WTC11 (cell line): ENCODE measurements around the gene RBM8A. TPM values are rescaled to one million over a fixed set of nuclear protein-coding genes. Genes with fewer than 3 reads are reported as not detected.

ENCODE experiments used
- ATAC-seq: fragments of 200-7000 bp; cut with Tn5 transposase; 2 replicates; pipeline ENCODE4 v1.10.0; 2021; ENCODE audit warnings: mild to moderate bottlenecking, moderate library complexity
- CTCF ChIA-PET: fragments of 300-600 bp; sonication (Branson Sonifier 250); formaldehyde crosslinking; loops from one replicate; lab custom pipeline; 2021; ENCODE audit warnings: antibody characterized with exemption; lab: Charles Lee
- POLR2A ChIA-PET: fragments of 350-600 bp; sonication (Branson Sonifier 250); formaldehyde crosslinking; loops from one replicate; lab custom pipeline; 2021; ENCODE audit warnings: antibody characterized with exemption; lab: Charles Lee
- DNase-seq: peaks from one replicate; pipeline ENCODE4 v3.0.0; 2021; ENCODE audit warnings: low spot score
- H3K27ac Mint-ChIP-seq: 2 replicates; pipeline ENCODE4 v1.8.0; 2021; ENCODE audit warnings: mixed read lengths
- H3K27me3 Mint-ChIP-seq: 2 replicates; pipeline ENCODE4 v1.8.0; 2021; ENCODE audit warnings: low read depth, mild to moderate bottlenecking, moderate library complexity, mixed read lengths
- H3K36me3 Mint-ChIP-seq: 2 replicates; pipeline ENCODE4 v1.8.0; 2021; ENCODE audit warnings: mixed read lengths
- H3K4me1 Mint-ChIP-seq: 2 replicates; pipeline ENCODE4 v1.8.0; 2022; ENCODE audit warnings: mixed read lengths
- H3K4me3 Mint-ChIP-seq: 2 replicates; pipeline ENCODE4 v1.8.0; 2021; ENCODE audit warnings: mild to moderate bottlenecking, moderate library complexity, mixed read lengths
- H3K9me3 Mint-ChIP-seq: 2 replicates; pipeline ENCODE4 v1.8.0; 2021; ENCODE audit warnings: mixed read lengths
- ATF3 ChIP-seq: sonication (generic); formaldehyde crosslinking; conservative IDR thresholded peaks from 2 replicates; pipeline ENCODE4 v1.8.1; 2022; ENCODE audit warnings: mild to moderate bottlenecking, missing genetic modification reagents
- ATF6 ChIP-seq: sonication (generic); formaldehyde crosslinking; IDR thresholded peaks from 2 replicates; pipeline ENCODE4 v1.8.1; 2023; ENCODE audit warnings: mild to moderate bottlenecking, missing genetic modification reagents
- CDX4 ChIP-seq: fragments of 250-450 bp; sonication (Bioruptor Pico); IDR thresholded peaks from 2 replicates; pipeline ENCODE4 v1.9.0; 2021; ENCODE audit warnings: moderate library complexity, mild to moderate bottlenecking, inconsistent platforms, borderline replicate concordance
- FOXP4 ChIP-seq: sonication (generic); formaldehyde crosslinking; IDR thresholded peaks from 2 replicates; pipeline ENCODE4 v1.8.0; 2022; ENCODE audit warnings: mild to moderate bottlenecking, missing genetic modification reagents
- GRHL2 ChIP-seq: fragments of 250-450 bp; sonication (Bioruptor Pico); IDR thresholded peaks from 2 replicates; pipeline ENCODE4 v1.8.0; 2022; ENCODE audit warnings: mild to moderate bottlenecking, moderate library complexity; ENCODE audit not compliant: insufficient replicate concordance, severe bottlenecking
- MLX ChIP-seq: sonication (generic); formaldehyde crosslinking; IDR thresholded peaks from 2 replicates; pipeline ENCODE4 v1.8.1; 2023; ENCODE audit warnings: mild to moderate bottlenecking, missing genetic modification reagents, moderate library complexity
- PRDM15 ChIP-seq: sonication (generic); formaldehyde crosslinking; IDR thresholded peaks from 2 replicates; pipeline ENCODE4 v1.8.0; 2022; ENCODE audit warnings: missing genetic modification reagents
- PREB ChIP-seq: sonication (generic); formaldehyde crosslinking; IDR thresholded peaks from 2 replicates; pipeline ENCODE4 v1.8.1; 2022; ENCODE audit warnings: mild to moderate bottlenecking, missing genetic modification reagents, moderate library complexity, borderline replicate concordance
- SP1 ChIP-seq: sonication (generic); formaldehyde crosslinking; conservative IDR thresholded peaks from 2 replicates; pipeline ENCODE4 v1.8.1; 2022; ENCODE audit warnings: missing genetic modification reagents
- STAT6 ChIP-seq: sonication (generic); formaldehyde crosslinking; conservative IDR thresholded peaks from 2 replicates; pipeline ENCODE4 v1.8.1; 2023; ENCODE audit warnings: mild to moderate bottlenecking, low read depth, missing genetic modification reagents, moderate library complexity
- total RNA-seq: library from RNA; stranded (reverse); gene quantifications from 3 replicates; pipeline ENCODE4 v1.2.3, GENCODE V29; 2021

The RBM8A gene
- total RNA-seq, 1 experiment from 2014 or later: 199 TPM

GRCh38 chr1:145885738-145886287 lies 41.5 kb downstream of the RBM8A start, which contains the start of gene ANKRD35:
Gene ANKRD35 (minus strand): TSS chr1:145885866. CDS start chr1:145885758, 108 bp downstream.
- peak within 1 kb of the TSS; percentile 79 for H3K4me3 Mint-ChIP-seq
- H3K36me3 Mint-ChIP-seq: no peaks in the 10 kb centered on the region
- H3K27ac Mint-ChIP-seq: no peak within 1 kb of the TSS
- DNase-seq (peak; percentile 93), ATAC-seq (peak; percentile 97)
- peaks cover 15% of the 10 kb centered on the region for H3K4me1 Mint-ChIP-seq
- CTCF ChIA-PET: interaction anchor here (1.1 to 3.3 kb wide), 11 partner anchors 14 to 122 kb away, joined by 3 to 40 read pairs (median 7); partner anchors contain the start of genes ANKRD34A, ITGA10, NUDT17 and PIAS3
- TF ChIP-seq CDX4 (CRISPR knock-in tag): no peak
- no peak for TF ChIP-seq ATF3 (CRISPR knock-in tag)
- TF ChIP-seq PRDM15 (CRISPR knock-in tag): no peak
- TF ChIP-seq SP1 (CRISPR knock-in tag): peak; percentile 46; the same call in 1 of the 2 replicates
- TF ChIP-seq PREB (CRISPR knock-in tag): no peak
- TF ChIP-seq MLX (CRISPR knock-in tag): no peak
- no peak for TF ChIP-seq FOXP4 (CRISPR knock-in tag)
- POLR2A ChIA-PET: interaction anchor here (2.0 kb wide), 1 partner anchor 26 kb away, joined by 10 read pairs; the partner anchor contains the start of gene PIAS3
- H3K27me3 Mint-ChIP-seq: peaks cover 35% of the 10 kb centered on the region
- H3K9me3 Mint-ChIP-seq: no peaks in the 10 kb centered on the region

GRCh38 chr1:145884675-145885074 lies 42.6 kb downstream of the RBM8A start:
- no peaks in the 10 kb centered on the region for H3K36me3 Mint-ChIP-seq
- no peaks in the 10 kb centered on the region for H3K9me3 Mint-ChIP-seq
- ChIA-PET POLR2A (no interaction called here), CTCF (interaction anchor here (1.5 to 3.3 kb wide), 3 partner anchors 12 to 39 kb away, joined by 11 to 40 read pairs (median 39); partner anchors contain the start of genes NUDT17 and PIAS3)
- no peak overlapping the region for H3K27ac Mint-ChIP-seq
- TF ChIP-seq ATF6 (CRISPR knock-in tag) (no peak), MLX (CRISPR knock-in tag) (no peak), STAT6 (no peak), GRHL2 (CRISPR knock-in tag) (no peak)
- peak overlapping the region; percentile 79 for H3K4me3 Mint-ChIP-seq
- no peak for DNase-seq
- peaks cover 24% of the 10 kb centered on the region for H3K4me1 Mint-ChIP-seq
- H3K27me3 Mint-ChIP-seq: peaks cover 35% of the 10 kb centered on the region
- no peak for ATAC-seq
